ENCODE results near the gene USP4.
"Not testable (repeated sequence)": the region's sequence is repeated elsewhere in the genome, so short reads cannot be mapped to it uniquely, and the experiment has no call there.

Gene USP4

GRCh38 chr3:49339941-49340800, at the start of gene USP4:
TSS of gene USP4 (minus strand) at chr3:49340053. CDS start at chr3:49340024, 29 bp downstream.
- DNase-seq, result peak; percentile 97

GRCh38 chr3:49389297-49389696, 49.4 kb upstream of the USP4 start:
- DNase-seq, result no peak

- no peak for DNase-seq
Measured at GRCh38 chr3:49388289-49388820, 48.5 kb upstream of the USP4 start.

- no peak for DNase-seq
Measured at GRCh38 chr3:49387721-49388120, 47.9 kb upstream of the USP4 start.

- no peak for DNase-seq
Measured at GRCh38 chr3:49386056-49386756, 46.4 kb upstream of the USP4 start.

GRCh38 chr3:49385617-49386016, 45.8 kb upstream of the USP4 start:
- DNase-seq, result no peak

- no peak for DNase-seq
Measured at GRCh38 chr3:49383387-49383786, 43.5 kb upstream of the USP4 start.

GRCh38 chr3:49378249-49378895, 38.5 kb upstream of the USP4 start:
- no peak for DNase-seq

GRCh38 chr3:49377483-49377882, 37.6 kb upstream of the USP4 start:
- DNase-seq, result peak; percentile 76

- DNase-seq, result no peak
Measured at GRCh38 chr3:49371946-49372345, 32.1 kb upstream of the USP4 start.

GRCh38 chr3:49370585-49371290, 30.9 kb upstream of the USP4 start:
- DNase-seq, result no peak

GRCh38 chr3:49362561-49362960, 22.7 kb upstream of the USP4 start:
- DNase-seq, result no peak

- DNase-seq, result no peak
Measured at GRCh38 chr3:49359623-49360022, 19.8 kb upstream of the USP4 start.

GRCh38 chr3:49358884-49359225, 19.0 kb upstream of the USP4 start:
- DNase-seq, result no peak

- peak; percentile 96 for DNase-seq
Measured at GRCh38 chr3:49358217-49358883, 18.5 kb upstream of the USP4 start, which contains the start of gene GPX1. TSS of gene GPX1 (minus strand) at chr3:49358353. CDS start at chr3:49358278, 75 bp downstream.

- DNase-seq, result peak; percentile 48
Measured at GRCh38 chr3:49357443-49358216, 17.8 kb upstream of the USP4 start.

GRCh38 chr3:49357095-49357442, 17.2 kb upstream of the USP4 start:
- not testable (repeated sequence) for DNase-seq

- DNase-seq, result no peak
Measured at GRCh38 chr3:49352890-49353421, 13.1 kb upstream of the USP4 start.

GRCh38 chr3:49352281-49352680, 12.4 kb upstream of the USP4 start:
- no peak for DNase-seq

GRCh38 chr3:49351521-49352011, 11.7 kb upstream of the USP4 start:
- no peak for DNase-seq
